Gastrocnemius medialis (tissue), 4 donors: Measurements from ENCODE around the gene PRDM2.

ENCODE experiments used
- CTCF ChIP-seq, 5 experiments: fragments of 450-650 bp in 3 of 5; fragments of 200-600 bp in 2 of 5; sonication (generic) in 2 of 5; IDR thresholded peaks in 4 of 5; conservative IDR thresholded peaks in 1 of 5; 1 replicate in 4 of 5; 2 replicates in 1 of 5; pipeline ENCODE4 v1.5.1; 2016 to 2019; ENCODE audit warnings: antibody characterized with exemption in 5 of 5, mild to moderate bottlenecking in 3 of 5, moderate library complexity in 3 of 5
- POLR2A ChIP-seq, 2 donors: fragments of 450-650 bp; IDR thresholded peaks; one replicate each; pipeline ENCODE4 v1.6.1; 2017; ENCODE audit warnings: antibody characterized with exemption in 2 of 2, mild to moderate bottlenecking in 2 of 2, moderate library complexity in 2 of 2

- no peak for TF ChIP-seq CTCF (IDR thresholded peaks at IDR 0.05 in 4 of 5, conservative IDR thresholded peaks at IDR 0.05 in 1 of 5)
- TF ChIP-seq POLR2A (IDR thresholded peaks at IDR 0.05): no peak
These were observed 60.4 kb downstream of the PRDM2 start for GRCh38 chr1:13760340-13760739.
